HepG2 (cell line): ENCODE results near the gene BRCA1. TPM values are rescaled to one million over a fixed set of nuclear protein-coding genes. Genes with fewer than 3 reads are reported as not detected.

ENCODE experiments used
- EED ChIP-seq: sonication (generic); formaldehyde crosslinking; IDR thresholded peaks from 2 replicates; pipeline ENCODE4 v1.5.0; 2020; ENCODE audit warnings: mild to moderate bottlenecking, missing genetic modification reagents
- HBP1 ChIP-seq: IDR thresholded peaks from 2 replicates; pipeline ENCODE4 v1.6.1; 2016; ENCODE audit warnings: low read depth, control low read depth
- IKZF5 ChIP-seq: IDR thresholded peaks from 2 replicates; pipeline ENCODE4 v1.6.1; 2018; ENCODE audit warnings: missing genetic modification reagents, mild to moderate bottlenecking, missing compliant biosample characterization
- IRF9 ChIP-seq: sonication (generic); formaldehyde crosslinking; IDR thresholded peaks from 2 replicates; pipeline ENCODE4 v1.8.0; 2022; ENCODE audit warnings: missing genetic modification reagents, mild to moderate bottlenecking, borderline replicate concordance
- KDM1A ChIP-seq: IDR thresholded peaks from 2 replicates; pipeline ENCODE4 v1.6.1; 2016; ENCODE audit warnings: missing compliant biosample characterization
- MATR3 ChIP-seq: sonication (generic); formaldehyde crosslinking; IDR thresholded peaks from 2 replicates; pipeline ENCODE4 v1.4.0; 2020; ENCODE audit warnings: missing genetic modification reagents
- MYPOP ChIP-seq: sonication (generic); formaldehyde crosslinking; IDR thresholded peaks from 2 replicates; pipeline ENCODE4 v1.8.1; 2023; ENCODE audit warnings: mild to moderate bottlenecking, moderate library complexity, missing genetic modification reagents
- ZBTB21 ChIP-seq: sonication (generic); formaldehyde crosslinking; IDR thresholded peaks from 2 replicates; pipeline ENCODE4 v1.4.0; 2020; ENCODE audit warnings: missing genetic modification reagents
- ZFP36L2 ChIP-seq: sonication (generic); formaldehyde crosslinking; IDR thresholded peaks from 2 replicates; pipeline ENCODE4 v1.4.0; 2020; ENCODE audit warnings: missing genetic modification reagents
- ZNF124 ChIP-seq: sonication (generic); formaldehyde crosslinking; IDR thresholded peaks from 2 replicates; pipeline ENCODE4 v1.4.0; 2020; ENCODE audit warnings: missing genetic modification reagents
- ZNF644 ChIP-seq: IDR thresholded peaks from 2 replicates; pipeline ENCODE4 v1.6.1; 2016; ENCODE audit warnings: low read depth
- ZNF788 ChIP-seq: sonication (generic); formaldehyde crosslinking; IDR thresholded peaks from 2 replicates; pipeline ENCODE4 v1.5.0; 2020; ENCODE audit warnings: mild to moderate bottlenecking, missing genetic modification reagents, borderline replicate concordance
- ZSCAN12 ChIP-seq: sonication (generic); formaldehyde crosslinking; IDR thresholded peaks from 2 replicates; pipeline ENCODE4 v1.9.0; 2021; ENCODE audit warnings: mild to moderate bottlenecking, missing genetic modification reagents
- polyA plus RNA-seq, 8 experiments: library from polyadenylated mRNA; depleted of rRNA in 3 of 8; stranded (reverse) in 7 of 8; unstranded in 1 of 8; fragments of >200 nt; fragmentation: Illumina TruSeq in 4 of 8; extraction: Trizol in 4 of 8; gene quantifications; 2 replicates each; pipeline versions ENCODE4 v1.2.1 to v1.2.3, GENCODE V29; 2011 to 2016; ENCODE audit warnings: low read depth in 4 of 8, missing spikeins in 1 of 8, mixed read lengths in 1 of 8; ENCODE audit not compliant: insufficient read depth in 1 of 8
- total RNA-seq, 5 experiments: library from RNA; depleted of rRNA; stranded (reverse); fragments of >200 nt; fragmentation: Illumina TruSeq; extraction: Trizol; gene quantifications; 2 replicates each; pipeline ENCODE4 v1.2.3, GENCODE V29; 2016; ENCODE audit warnings: low read depth in 1 of 5
- TF ChIP-seq, protein P1 (sequence below): sonication (generic); formaldehyde crosslinking; IDR thresholded peaks from 2 replicates; pipeline ENCODE4 v1.4.0; 2020; ENCODE audit warnings: missing genetic modification reagents, borderline replicate concordance

Gene BRCA1
- total and polyA plus RNA-seq, 2 of the 13 experiments (the other 11 are each of a cell fraction or from before 2014, with no cell fraction given), result 13.3 to 37.5 TPM

DNA sequence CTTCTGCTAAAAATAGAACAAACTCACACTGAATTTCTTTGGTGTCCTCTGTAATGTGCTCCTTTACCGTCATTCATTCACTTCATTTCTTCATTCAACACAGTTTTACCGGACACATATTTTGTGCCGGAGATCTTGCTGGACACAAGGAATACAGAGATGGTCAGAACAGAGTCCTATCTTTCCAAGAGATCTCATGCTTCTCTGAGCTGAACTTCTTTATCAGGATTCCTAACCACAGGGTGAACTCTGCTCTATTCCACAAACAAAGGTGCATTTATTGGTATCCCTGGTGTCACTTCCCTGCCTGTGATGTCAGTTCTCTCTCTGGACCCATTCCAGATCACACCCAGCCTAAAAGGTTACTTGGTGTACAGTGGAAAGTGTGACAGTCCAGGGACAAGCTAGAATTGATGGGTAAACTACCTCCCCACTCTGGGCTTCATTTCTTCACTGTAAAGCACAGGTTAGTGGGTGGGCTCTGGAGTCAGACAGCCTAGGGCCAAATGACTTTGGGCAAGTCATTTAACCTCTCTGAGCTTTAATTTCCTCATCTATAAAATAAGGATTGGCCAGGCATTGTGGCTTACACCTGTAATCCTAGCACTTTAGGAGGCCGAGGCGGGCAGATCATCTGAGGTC, 114.4 kb downstream of the BRCA1 start (continued):
- TF ChIP-seq IKZF5 (CRISPR knock-in tag), result peak; percentile 98
- no peak for TF ChIP-seq MYPOP (CRISPR knock-in tag)
- TF ChIP-seq ZNF124 (CRISPR knock-in tag), result peak; percentile 56; the same call in 1 of the 2 replicates
- no peak for TF ChIP-seq MATR3
- no peak for TF ChIP-seq ZFP36L2 (CRISPR knock-in tag)
- TF ChIP-seq HBP1 (CRISPR knock-in tag), result no peak
- TF ChIP-seq, protein P1, sequence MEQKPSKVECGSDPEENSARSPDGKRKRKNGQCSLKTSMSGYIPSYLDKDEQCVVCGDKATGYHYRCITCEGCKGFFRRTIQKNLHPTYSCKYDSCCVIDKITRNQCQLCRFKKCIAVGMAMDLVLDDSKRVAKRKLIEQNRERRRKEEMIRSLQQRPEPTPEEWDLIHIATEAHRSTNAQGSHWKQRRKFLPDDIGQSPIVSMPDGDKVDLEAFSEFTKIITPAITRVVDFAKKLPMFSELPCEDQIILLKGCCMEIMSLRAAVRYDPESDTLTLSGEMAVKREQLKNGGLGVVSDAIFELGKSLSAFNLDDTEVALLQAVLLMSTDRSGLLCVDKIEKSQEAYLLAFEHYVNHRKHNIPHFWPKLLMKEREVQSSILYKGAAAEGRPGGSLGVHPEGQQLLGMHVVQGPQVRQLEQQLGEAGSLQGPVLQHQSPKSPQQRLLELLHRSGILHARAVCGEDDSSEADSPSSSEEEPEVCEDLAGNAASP, result peak; percentile 79; the same call in 1 of the 2 replicates
- TF ChIP-seq ZNF788, result peak; percentile 52; the same call in 1 of the 2 replicates
- TF ChIP-seq ZNF644 (CRISPR knock-in tag), result no peak; the same call in 1 of the 2 replicates
- no peak for TF ChIP-seq EED (CRISPR knock-in tag)
- peak; percentile 94 for TF ChIP-seq ZBTB21
- peak; percentile 29; the same call in 1 of the 2 replicates for TF ChIP-seq KDM1A (CRISPR knock-in tag)
- 0 out of 2 replicates have a peak, but pooled peaks have one; percentile 18 for TF ChIP-seq ZSCAN12 (CRISPR knock-in tag)
- TF ChIP-seq IRF9 (CRISPR knock-in tag), result no peak
